A549 (cell line): ENCODE measurements around the gene TFR2.

Source experiments
- CTCF ChIP-seq: fragments of >200 bp; sonication (Bioruptor Twin); formaldehyde crosslinking; IDR thresholded peaks from 3 replicates; pipeline ENCODE4 v1.5.1; 2016
- KDM1A ChIP-seq: fragments of 200-600 bp; sonication (generic); IDR thresholded peaks from 2 replicates; pipeline ENCODE4 v1.6.1; 2016; ENCODE audit warnings: low read depth, mild to moderate bottlenecking
- MAFK ChIP-seq: fragments of 450-650 bp; IDR thresholded peaks from 2 replicates; pipeline ENCODE4 v1.6.1; 2014; ENCODE audit not compliant: partially characterized antibody
- MAX ChIP-seq: IDR thresholded peaks from 2 replicates; pipeline ENCODE4 v1.6.1; 2012
- MYC ChIP-seq: IDR thresholded peaks from 2 replicates; pipeline ENCODE4 v1.6.1; 2012; ENCODE audit warnings: mild to moderate bottlenecking, inconsistent platforms, low read length, improper control_type of control experiment, borderline replicate concordance
- NR3C1 ChIP-seq: fragments of >200 bp; sonication (Bioruptor Twin); formaldehyde crosslinking; IDR thresholded peaks from 3 replicates; pipeline ENCODE4 v1.6.1; 2017
- PBX3 ChIP-seq: IDR thresholded peaks from 2 replicates; pipeline ENCODE4 v1.6.1; 2012
- POLR2A ChIP-seq: IDR thresholded peaks from 2 replicates; pipeline ENCODE4 v1.6.1; 2012; ENCODE audit warnings: mild to moderate bottlenecking, low read length
- REST ChIP-seq: fragments of 200-600 bp; sonication (generic); IDR thresholded peaks from 2 replicates; pipeline ENCODE4 v1.6.1; 2016; ENCODE audit warnings: antibody characterized with exemption, mild to moderate bottlenecking, moderate library complexity
- RFX5 ChIP-seq: fragments of 450-650 bp; IDR thresholded peaks from 2 replicates; pipeline ENCODE4 v1.7.1; 2014; ENCODE audit warnings: antibody characterized with exemption, mild to moderate bottlenecking, moderate library complexity

GRCh38 chr7:100584683-100585510 lies 56.5 kb downstream of the TFR2 start:
- TF ChIP-seq KDM1A: no peak
- no peak for TF ChIP-seq CTCF
- no peak for TF ChIP-seq POLR2A
- no peak for TF ChIP-seq MAFK
- TF ChIP-seq PBX3: no peak
- no peak for TF ChIP-seq RFX5
- TF ChIP-seq NR3C1: no peak
- TF ChIP-seq REST: no peak
- TF ChIP-seq MAX: no peak
- no peak for TF ChIP-seq MYC
